EH (cell line): Measurements from ENCODE around the gene BRD7.
A peak's percentile ranks its signal among the peaks of the same experiment; 100 is the strongest.

ENCODE experiments used
- DNase-seq: peaks from one replicate; pipeline ENCODE4 v3.0.0-alpha.2; 2015; ENCODE audit warnings: low read depth

Gene BRD7

GRCh38 chr16:50389900-50390299 lies 21.1 kb upstream of the BRD7 start:
- DNase-seq = no peak

GRCh38 chr16:50388496-50388895 lies 19.7 kb upstream of the BRD7 start:
- DNase-seq = no peak

- no peak for DNase-seq
Observed at GRCh38 chr16:50386774-50387173, 18.0 kb upstream of the BRD7 start.

- peak; percentile 44 for DNase-seq
Observed at GRCh38 chr16:50386139-50386538, 17.4 kb upstream of the BRD7 start.

- no peak for DNase-seq
Observed at GRCh38 chr16:50384500-50385135, 15.8 kb upstream of the BRD7 start.

GRCh38 chr16:50381679-50382440 lies 13.1 kb upstream of the BRD7 start:
- DNase-seq = no peak

- DNase-seq = no peak
Observed at GRCh38 chr16:50378417-50378816, 9.6 kb upstream of the BRD7 start.

GRCh38 chr16:50377001-50377400 lies 8.2 kb upstream of the BRD7 start:
- no peak for DNase-seq

- no peak for DNase-seq
Observed at GRCh38 chr16:50373780-50374179, 5.0 kb upstream of the BRD7 start.

- DNase-seq = no peak
Observed at GRCh38 chr16:50373345-50373701, 4.5 kb upstream of the BRD7 start.

GRCh38 chr16:50372611-50373344 lies 4.0 kb upstream of the BRD7 start:
- peak; percentile 52 for DNase-seq

GRCh38 chr16:50371936-50372595 lies 3.3 kb upstream of the BRD7 start:
- peak; percentile 47 for DNase-seq

GRCh38 chr16:50371036-50371716 lies 2.4 kb upstream of the BRD7 start:
- DNase-seq = no peak

GRCh38 chr16:50369133-50369804 lies 481 bp upstream of the BRD7 start:
- DNase-seq = no peak

- no peak for DNase-seq
Observed at GRCh38 chr16:50367777-50368409, 895 bp downstream of the BRD7 start.

- no peak for DNase-seq
Observed at GRCh38 chr16:50365791-50366575, 2.8 kb downstream of the BRD7 start.

GRCh38 chr16:50363656-50364055 lies 5.1 kb downstream of the BRD7 start:
- DNase-seq = no peak

- no peak for DNase-seq
Observed at GRCh38 chr16:50360779-50361178, 8.0 kb downstream of the BRD7 start.

GRCh38 chr16:50360033-50360778 lies 8.6 kb downstream of the BRD7 start:
- DNase-seq = peak; percentile 47
